Liver (tissue), 3 donors: ENCODE data around the gene KIAA0825.

ENCODE experiments used
- GABPA ChIP-seq, 2 donors: IDR thresholded peaks in 1 of 2; conservative IDR thresholded peaks in 1 of 2; 2 replicates each; pipeline ENCODE4 v1.6.1; 2016; ENCODE audit warnings: antibody characterized with exemption in 2 of 2, mild to moderate bottlenecking in 1 of 2, moderate library complexity in 1 of 2
- HNF4A ChIP-seq, 2 donors: conservative IDR thresholded peaks; 2 replicates each; pipeline ENCODE4 v1.6.1; 2016; ENCODE audit warnings: antibody characterized with exemption in 2 of 2, mild to moderate bottlenecking in 2 of 2
- RAD21 ChIP-seq, 2 donors: IDR thresholded peaks; 2 replicates each; pipeline ENCODE4 v1.6.1; 2016; ENCODE audit warnings: antibody characterized with exemption in 2 of 2, mild to moderate bottlenecking in 2 of 2
- SP1 ChIP-seq: IDR thresholded peaks from 2 replicates; pipeline ENCODE4 v1.6.1; 2018; ENCODE audit warnings: antibody characterized with exemption, mild to moderate bottlenecking
- TAF1 ChIP-seq: conservative IDR thresholded peaks from 2 replicates; pipeline ENCODE4 v1.6.1; 2016; ENCODE audit warnings: antibody characterized with exemption, mild to moderate bottlenecking
- TF ChIP-seq, protein P1 (sequence below): IDR thresholded peaks from 2 replicates; pipeline ENCODE4 v1.6.1; 2016; ENCODE audit warnings: antibody characterized with exemption
- TF ChIP-seq, protein P2 (sequence below): fragments of 150-350 bp; IDR thresholded peaks from 2 replicates; pipeline ENCODE4 v1.5.1; 2017; ENCODE audit warnings: improper control_type of control experiment, low read depth, low read length; ENCODE audit not compliant: missing input control
- TF ChIP-seq, protein P3 (sequence below): IDR thresholded peaks from 2 replicates; pipeline ENCODE4 v1.6.1; 2016; ENCODE audit warnings: antibody characterized with exemption, mild to moderate bottlenecking
- donor health status: healthy.
- donor health status: healthy.

DNA sequence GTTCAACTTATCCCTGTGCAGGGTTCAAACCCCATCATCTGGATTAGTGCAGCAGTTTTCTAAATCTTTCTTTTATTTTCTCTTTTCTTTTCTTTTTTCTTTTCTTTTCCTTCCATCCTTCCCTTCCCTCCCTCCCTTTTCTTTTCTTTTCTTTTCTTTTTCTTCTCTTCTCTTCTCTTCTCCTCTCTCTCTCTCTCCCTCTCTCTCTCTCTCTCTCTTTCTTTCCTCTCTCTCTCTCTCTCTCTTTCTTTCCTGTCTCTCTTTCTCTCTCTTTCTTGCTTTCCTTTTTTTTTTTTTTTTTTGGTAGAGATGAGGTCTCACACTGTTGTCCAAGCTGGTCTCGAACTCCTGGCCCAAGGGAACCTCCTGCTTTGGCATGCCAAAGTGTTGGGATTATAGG, 53.6 kb downstream of the KIAA0825 start:
- no peak for TF ChIP-seq SP1
- TF ChIP-seq, protein P1, sequence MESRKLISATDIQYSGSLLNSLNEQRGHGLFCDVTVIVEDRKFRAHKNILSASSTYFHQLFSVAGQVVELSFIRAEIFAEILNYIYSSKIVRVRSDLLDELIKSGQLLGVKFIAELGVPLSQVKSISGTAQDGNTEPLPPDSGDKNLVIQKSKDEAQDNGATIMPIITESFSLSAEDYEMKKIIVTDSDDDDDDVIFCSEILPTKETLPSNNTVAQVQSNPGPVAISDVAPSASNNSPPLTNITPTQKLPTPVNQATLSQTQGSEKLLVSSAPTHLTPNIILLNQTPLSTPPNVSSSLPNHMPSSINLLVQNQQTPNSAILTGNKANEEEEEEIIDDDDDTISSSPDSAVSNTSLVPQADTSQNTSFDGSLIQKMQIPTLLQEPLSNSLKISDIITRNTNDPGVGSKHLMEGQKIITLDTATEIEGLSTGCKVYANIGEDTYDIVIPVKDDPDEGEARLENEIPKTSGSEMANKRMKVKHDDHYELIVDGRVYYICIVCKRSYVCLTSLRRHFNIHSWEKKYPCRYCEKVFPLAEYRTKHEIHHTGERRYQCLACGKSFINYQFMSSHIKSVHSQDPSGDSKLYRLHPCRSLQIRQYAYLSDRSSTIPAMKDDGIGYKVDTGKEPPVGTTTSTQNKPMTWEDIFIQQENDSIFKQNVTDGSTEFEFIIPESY = no peak
- TF ChIP-seq, protein P2, sequence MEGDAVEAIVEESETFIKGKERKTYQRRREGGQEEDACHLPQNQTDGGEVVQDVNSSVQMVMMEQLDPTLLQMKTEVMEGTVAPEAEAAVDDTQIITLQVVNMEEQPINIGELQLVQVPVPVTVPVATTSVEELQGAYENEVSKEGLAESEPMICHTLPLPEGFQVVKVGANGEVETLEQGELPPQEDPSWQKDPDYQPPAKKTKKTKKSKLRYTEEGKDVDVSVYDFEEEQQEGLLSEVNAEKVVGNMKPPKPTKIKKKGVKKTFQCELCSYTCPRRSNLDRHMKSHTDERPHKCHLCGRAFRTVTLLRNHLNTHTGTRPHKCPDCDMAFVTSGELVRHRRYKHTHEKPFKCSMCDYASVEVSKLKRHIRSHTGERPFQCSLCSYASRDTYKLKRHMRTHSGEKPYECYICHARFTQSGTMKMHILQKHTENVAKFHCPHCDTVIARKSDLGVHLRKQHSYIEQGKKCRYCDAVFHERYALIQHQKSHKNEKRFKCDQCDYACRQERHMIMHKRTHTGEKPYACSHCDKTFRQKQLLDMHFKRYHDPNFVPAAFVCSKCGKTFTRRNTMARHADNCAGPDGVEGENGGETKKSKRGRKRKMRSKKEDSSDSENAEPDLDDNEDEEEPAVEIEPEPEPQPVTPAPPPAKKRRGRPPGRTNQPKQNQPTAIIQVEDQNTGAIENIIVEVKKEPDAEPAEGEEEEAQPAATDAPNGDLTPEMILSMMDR = no peak
- no peak for TF ChIP-seq RAD21 (IDR thresholded peaks at IDR 0.05)
- TF ChIP-seq, protein P3, sequence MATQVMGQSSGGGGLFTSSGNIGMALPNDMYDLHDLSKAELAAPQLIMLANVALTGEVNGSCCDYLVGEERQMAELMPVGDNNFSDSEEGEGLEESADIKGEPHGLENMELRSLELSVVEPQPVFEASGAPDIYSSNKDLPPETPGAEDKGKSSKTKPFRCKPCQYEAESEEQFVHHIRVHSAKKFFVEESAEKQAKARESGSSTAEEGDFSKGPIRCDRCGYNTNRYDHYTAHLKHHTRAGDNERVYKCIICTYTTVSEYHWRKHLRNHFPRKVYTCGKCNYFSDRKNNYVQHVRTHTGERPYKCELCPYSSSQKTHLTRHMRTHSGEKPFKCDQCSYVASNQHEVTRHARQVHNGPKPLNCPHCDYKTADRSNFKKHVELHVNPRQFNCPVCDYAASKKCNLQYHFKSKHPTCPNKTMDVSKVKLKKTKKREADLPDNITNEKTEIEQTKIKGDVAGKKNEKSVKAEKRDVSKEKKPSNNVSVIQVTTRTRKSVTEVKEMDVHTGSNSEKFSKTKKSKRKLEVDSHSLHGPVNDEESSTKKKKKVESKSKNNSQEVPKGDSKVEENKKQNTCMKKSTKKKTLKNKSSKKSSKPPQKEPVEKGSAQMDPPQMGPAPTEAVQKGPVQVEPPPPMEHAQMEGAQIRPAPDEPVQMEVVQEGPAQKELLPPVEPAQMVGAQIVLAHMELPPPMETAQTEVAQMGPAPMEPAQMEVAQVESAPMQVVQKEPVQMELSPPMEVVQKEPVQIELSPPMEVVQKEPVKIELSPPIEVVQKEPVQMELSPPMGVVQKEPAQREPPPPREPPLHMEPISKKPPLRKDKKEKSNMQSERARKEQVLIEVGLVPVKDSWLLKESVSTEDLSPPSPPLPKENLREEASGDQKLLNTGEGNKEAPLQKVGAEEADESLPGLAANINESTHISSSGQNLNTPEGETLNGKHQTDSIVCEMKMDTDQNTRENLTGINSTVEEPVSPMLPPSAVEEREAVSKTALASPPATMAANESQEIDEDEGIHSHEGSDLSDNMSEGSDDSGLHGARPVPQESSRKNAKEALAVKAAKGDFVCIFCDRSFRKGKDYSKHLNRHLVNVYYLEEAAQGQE = no peak
- no peak for TF ChIP-seq HNF4A (conservative IDR thresholded peaks at IDR 0.05)
- TF ChIP-seq GABPA (IDR thresholded peaks at IDR 0.05 in 1 of 2, conservative IDR thresholded peaks at IDR 0.05 in 1 of 2) = no peak
- no peak for TF ChIP-seq TAF1
